Nephron progenitor cell (in vitro differentiated cells): Measurements from ENCODE around the gene GNB4.

Source experiments
- DNase-seq: peaks from one replicate; pipeline ENCODE4 v3.0.0; 2021
- H3K27ac Mint-ChIP-seq: 2 replicates; pipeline ENCODE4 v1.8.0; 2021; ENCODE audit warnings: mild to moderate bottlenecking, moderate library complexity, mixed read lengths
- H3K27me3 Mint-ChIP-seq: 2 replicates; pipeline ENCODE4 v1.8.0; 2021; ENCODE audit warnings: mild to moderate bottlenecking, low read depth, mixed read lengths; ENCODE audit not compliant: poor library complexity
- H3K36me3 Mint-ChIP-seq: 2 replicates; pipeline ENCODE4 v1.8.0; 2021; ENCODE audit warnings: low read depth, mixed read lengths
- H3K4me1 Mint-ChIP-seq: 2 replicates; pipeline ENCODE4 v1.8.0; 2021; ENCODE audit warnings: mixed read lengths
- H3K4me3 Mint-ChIP-seq: 2 replicates; pipeline ENCODE4 v1.8.0; 2021; ENCODE audit warnings: mild to moderate bottlenecking, moderate library complexity, mixed read lengths
- H3K9me3 Mint-ChIP-seq: 2 replicates; pipeline ENCODE4 v1.8.0; 2021; ENCODE audit warnings: mild to moderate bottlenecking, moderate library complexity, mixed read lengths
- CTCF ChIP-seq: fragments of 200-600 bp; sonication (generic); IDR thresholded peaks from 2 replicates; pipeline ENCODE4 v1.5.0; 2021; ENCODE audit warnings: antibody characterized with exemption

Gene GNB4

GRCh38 chr3:179450261-179450701 lies 989 bp downstream of the GNB4 start:
- H3K4me1 Mint-ChIP-seq = peaks cover 33% of the 10 kb centered on the region
- no peak for TF ChIP-seq CTCF
- H3K9me3 Mint-ChIP-seq = no peaks in the 10 kb centered on the region
- peak overlapping the region; percentile 92 for H3K27ac Mint-ChIP-seq
- peaks cover 10% of the 10 kb centered on the region for H3K36me3 Mint-ChIP-seq
- peak overlapping the region; percentile 96 for H3K4me3 Mint-ChIP-seq
- peaks cover 3% of the 10 kb centered on the region for H3K27me3 Mint-ChIP-seq
- DNase-seq = no peak

GRCh38 chr3:179449636-179450035 lies 1.6 kb downstream of the GNB4 start:
- DNase-seq = no peak
- no peak for TF ChIP-seq CTCF
- peaks cover 33% of the 10 kb centered on the region for H3K4me1 Mint-ChIP-seq
- peaks cover 10% of the 10 kb centered on the region for H3K36me3 Mint-ChIP-seq
- H3K4me3 Mint-ChIP-seq = peak overlapping the region; percentile 96
- no peaks in the 10 kb centered on the region for H3K9me3 Mint-ChIP-seq
- H3K27me3 Mint-ChIP-seq = peaks cover 3% of the 10 kb centered on the region
- no peak overlapping the region for H3K27ac Mint-ChIP-seq

- no peak for DNase-seq
- Mint-ChIP-seq H3K9me3 (no peaks in the 10 kb centered on the region), H3K27me3 (no peaks in the 10 kb centered on the region), H3K4me1 (peaks cover 31% of the 10 kb centered on the region), H3K4me3 (no peak overlapping the region), H3K36me3 (peaks cover 10% of the 10 kb centered on the region), H3K27ac (no peak overlapping the region)
- TF ChIP-seq CTCF = no peak
Observed at GRCh38 chr3:179447251-179447650, 4.0 kb downstream of the GNB4 start.

GRCh38 chr3:179446501-179446900 lies 4.8 kb downstream of the GNB4 start:
- no peak for DNase-seq
- no peak overlapping the region for H3K4me3 Mint-ChIP-seq
- H3K27me3 Mint-ChIP-seq = no peaks in the 10 kb centered on the region
- H3K9me3 Mint-ChIP-seq = no peaks in the 10 kb centered on the region
- no peak overlapping the region for H3K27ac Mint-ChIP-seq
- H3K36me3 Mint-ChIP-seq = peaks cover 10% of the 10 kb centered on the region
- peaks cover 24% of the 10 kb centered on the region for H3K4me1 Mint-ChIP-seq
- no peak for TF ChIP-seq CTCF

- Mint-ChIP-seq H3K4me1 (peaks cover 27% of the 10 kb centered on the region), H3K27ac (peak overlapping the region; percentile 49), H3K9me3 (no peaks in the 10 kb centered on the region), H3K36me3 (no peaks in the 10 kb centered on the region), H3K4me3 (no peak overlapping the region), H3K27me3 (no peaks in the 10 kb centered on the region)
- TF ChIP-seq CTCF = no peak
- no peak for DNase-seq
Observed at GRCh38 chr3:179438841-179439240, 12.4 kb downstream of the GNB4 start.

- Mint-ChIP-seq H3K27me3 (no peaks in the 10 kb centered on the region), H3K27ac (no peak overlapping the region), H3K9me3 (no peaks in the 10 kb centered on the region), H3K4me3 (no peak overlapping the region), H3K4me1 (peaks cover 41% of the 10 kb centered on the region), H3K36me3 (no peaks in the 10 kb centered on the region)
- no peak for DNase-seq
- TF ChIP-seq CTCF = no peak
Observed at GRCh38 chr3:179436517-179436916, 14.8 kb downstream of the GNB4 start.
